GM18511 (cell line): ENCODE data around the gene HUWE1.

Source experiments
- ATAC-seq: cut with Tn5 transposase; IDR thresholded peaks from one replicate; pipeline ENCODE4 v1.9.1; 2021; ENCODE audit warnings: mild to moderate bottlenecking, moderate library complexity; ENCODE audit not compliant: unreplicated experiment

HUWE1 gene

DNA sequence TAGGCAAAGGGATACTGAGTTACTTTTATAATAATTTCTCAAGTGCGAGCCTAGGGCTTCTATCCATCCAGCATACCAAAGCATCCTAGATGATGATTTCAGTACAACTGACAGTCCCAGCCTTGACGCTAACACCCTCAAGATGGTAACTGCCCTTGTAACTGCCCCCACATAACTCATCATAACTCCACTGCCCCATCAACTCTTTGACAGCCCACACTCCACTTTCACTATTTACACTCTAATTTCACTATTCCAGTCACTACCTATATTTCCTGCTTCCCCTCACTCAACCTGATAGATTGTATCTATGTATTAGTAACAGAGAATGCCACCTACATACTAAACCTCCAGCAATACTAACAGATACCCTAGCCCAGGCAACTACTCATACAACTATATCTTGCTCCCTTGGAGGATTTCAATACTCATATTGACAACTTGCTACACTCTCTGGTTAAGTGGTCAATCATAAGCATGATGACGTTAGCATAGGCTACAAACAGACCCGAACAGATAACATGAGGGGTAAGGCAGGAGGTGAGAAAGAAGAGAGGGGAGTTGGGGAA, 65.0 kb downstream of the HUWE1 start:
- ATAC-seq = no peak

DNA sequence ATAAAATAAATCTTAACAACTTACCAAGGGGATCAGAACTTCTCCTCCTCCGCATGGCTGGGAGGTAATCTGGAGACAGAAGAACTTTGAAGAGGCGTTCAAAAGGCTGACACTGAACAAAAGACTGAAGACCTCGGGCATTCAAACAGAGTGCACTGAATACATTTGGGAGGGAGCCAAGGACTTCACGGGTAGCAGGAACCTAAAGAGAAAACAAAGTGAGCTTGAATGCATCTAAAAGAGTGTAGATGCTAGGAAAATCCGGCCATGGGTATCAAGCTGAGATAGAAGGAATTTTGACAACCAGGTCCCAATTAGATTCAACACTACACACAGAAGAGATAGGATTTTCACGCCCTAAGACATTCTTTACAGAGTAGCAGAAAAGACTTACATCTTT, 69.6 kb downstream of the HUWE1 start:
- ATAC-seq = no peak

DNA sequence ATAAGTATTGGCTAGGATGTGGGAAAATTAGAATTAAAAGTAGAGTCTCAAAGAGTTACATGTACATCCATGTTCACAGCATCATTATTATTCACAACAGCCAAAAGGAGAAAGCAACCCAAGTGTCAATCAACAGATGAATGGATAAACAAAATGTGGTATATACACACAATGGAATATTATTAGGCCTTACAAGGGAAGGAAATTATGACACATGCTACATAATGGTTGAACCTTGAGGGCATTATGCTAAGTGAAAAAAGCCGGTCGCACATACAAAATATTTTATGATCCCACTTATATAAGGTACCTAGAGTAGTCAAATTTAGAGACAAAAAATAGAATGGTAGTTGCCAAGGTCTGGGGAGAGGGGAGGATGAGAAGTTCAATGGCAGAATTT, 80.1 kb downstream of the HUWE1 start:
- no peak for ATAC-seq

DNA sequence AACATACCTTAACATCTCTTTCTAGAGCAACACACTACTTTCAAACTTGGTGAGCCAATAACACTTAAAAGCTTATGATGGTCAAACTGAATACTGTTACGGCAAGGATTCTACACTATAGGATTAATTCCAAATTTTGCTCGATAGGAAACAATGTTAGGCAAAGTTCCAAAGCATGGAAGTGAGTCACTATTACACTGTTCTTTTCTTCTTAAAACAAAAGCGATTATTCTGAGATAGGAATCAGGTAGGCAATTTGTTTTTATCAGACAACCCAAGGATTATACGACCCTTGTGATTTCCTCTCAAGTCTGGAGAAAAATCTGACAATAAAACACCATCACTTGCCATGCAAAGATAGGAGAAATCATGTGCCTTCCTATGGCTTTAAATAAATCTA, 81.5 kb downstream of the HUWE1 start:
- no peak for ATAC-seq

DNA sequence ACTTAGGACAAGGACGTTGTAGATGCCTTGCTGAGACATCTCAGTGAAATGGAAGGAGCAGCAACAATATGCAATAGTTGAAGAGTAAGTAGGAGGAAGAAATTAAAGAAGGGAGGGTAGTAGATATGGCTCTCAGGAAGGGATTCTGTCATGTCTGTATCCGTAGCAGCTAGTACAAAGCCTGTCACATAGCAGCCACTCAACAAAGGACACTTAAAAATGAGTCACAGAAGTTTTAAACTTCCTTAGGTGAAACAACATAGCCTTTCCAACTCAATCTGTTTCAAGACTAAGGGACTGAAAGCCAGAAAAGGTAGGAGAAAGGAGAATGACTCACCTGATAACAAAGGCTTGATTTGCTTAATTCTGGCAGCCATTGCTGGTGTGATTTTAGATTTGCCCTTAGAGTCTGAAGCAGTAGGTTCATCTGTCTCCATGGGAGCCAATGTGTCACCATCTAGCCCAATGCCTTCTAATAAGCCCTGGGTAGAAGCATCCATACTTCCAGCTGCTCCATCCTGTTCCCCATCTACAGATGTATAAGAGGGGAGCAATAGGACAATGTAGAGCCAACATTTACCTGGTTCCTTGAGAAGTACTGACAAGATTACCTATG, 86.6 kb downstream of the HUWE1 start:
- no peak for ATAC-seq

DNA sequence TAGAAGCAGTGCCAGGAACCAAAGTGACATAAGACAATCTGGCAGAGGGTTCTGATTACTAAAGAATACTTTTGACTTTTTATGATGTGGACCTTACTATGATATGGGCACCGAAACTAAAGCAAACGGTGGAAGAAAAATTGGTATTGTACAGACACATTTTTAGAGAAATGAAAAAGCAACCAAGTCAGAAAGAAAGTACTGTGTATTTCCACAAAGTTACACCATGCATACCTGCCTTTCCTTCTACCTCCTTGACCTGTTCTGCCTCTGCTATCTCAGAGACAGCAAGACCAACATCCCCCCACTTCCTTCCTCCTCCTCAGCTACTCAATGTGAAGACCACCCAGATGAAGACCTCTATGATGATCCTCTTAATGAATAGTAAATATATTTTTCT, 88.3 kb downstream of the HUWE1 start:
- ATAC-seq = no peak

DNA sequence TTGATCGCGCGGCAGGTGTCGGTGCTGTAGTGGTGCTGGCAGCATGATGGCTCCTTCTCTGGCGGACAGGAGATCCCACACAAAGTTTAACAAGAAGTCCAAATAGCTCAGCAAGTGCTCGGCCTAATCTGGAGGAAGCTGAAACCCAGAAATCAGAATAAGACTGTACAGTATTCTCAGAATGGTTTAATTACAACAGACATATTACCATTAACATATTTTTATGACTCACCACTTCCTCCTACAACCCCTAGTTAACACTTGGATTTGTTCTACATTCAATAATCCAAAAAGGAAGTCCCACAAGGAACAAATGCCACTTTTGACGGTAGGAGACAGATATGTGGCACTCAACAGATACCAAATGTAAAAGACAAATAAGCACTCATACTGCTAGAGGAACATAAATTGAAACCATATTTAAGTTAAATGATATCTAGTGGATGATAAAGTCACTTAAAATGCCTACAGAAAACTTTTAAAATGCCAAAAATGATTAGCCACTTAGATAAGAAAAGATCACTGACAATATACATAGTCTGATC, 91.2 kb downstream of the HUWE1 start:
- ATAC-seq = no peak

DNA sequence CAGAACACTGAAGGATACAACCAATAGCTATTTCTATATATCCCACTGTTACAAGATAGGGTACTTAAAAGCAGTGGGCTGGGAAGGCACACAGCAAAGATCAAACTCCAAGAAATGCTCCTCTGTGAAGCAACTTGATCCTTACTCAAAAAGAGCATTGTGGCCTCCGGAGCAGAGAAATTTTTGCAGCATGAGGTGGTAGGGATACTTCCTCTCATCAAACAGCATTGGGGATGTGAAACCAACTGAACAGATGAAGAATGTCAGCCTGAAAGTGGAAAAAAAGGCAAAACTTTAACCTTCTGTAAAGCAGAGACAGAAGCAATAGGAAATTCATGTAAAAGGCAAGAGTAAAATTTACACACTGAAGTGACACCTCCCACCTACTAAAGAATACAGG, 92.2 kb downstream of the HUWE1 start:
- no peak for ATAC-seq

DNA sequence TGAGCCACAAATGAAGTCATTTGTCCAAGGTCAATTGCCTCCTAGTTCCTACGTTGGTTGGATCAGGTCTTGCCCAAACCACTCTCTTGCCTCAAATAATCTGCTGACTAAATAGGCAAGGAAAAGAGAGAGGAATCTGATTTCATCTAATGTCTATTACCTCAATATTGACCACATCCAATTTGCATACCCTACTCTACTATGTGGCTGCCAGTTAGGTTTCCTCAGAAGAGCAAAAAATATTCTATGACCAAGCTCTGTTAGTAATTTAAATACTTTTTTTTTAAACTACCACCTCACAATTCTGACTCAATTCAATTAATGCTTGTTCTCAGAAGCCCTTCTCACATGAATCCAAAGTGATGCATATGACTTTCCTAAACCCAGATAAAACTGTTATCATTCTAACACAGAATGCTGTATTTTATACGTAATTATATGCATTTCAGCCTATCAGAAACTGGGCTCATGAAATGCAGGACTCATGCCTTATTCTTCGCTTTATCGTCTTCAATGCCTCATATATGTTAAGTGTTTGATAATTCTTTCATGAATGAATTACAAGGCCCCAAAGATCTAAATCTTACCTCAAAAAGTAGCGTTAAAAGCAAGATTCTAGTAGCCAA, 98.6 kb downstream of the HUWE1 start:
- no peak for ATAC-seq

DNA sequence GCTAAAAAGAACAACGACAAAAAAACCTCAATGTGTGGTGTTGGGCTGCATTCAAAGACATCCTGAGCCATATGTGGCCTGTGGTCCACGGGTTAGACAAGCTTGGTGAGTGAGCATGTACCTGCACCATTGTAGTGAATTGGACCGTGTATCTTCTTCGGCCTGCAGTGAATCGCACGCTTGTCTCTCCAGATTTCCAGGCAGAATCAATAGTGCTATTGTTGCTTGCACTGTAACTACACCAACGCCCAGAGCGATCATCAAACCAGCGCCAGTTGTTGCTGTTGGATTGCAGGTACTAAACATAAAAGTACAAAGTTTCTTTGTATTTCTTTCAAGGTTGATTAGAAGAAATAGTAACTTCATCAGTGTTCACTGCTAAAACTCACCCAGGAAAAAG, 101.6 kb downstream of the HUWE1 start:
- no peak for ATAC-seq

DNA sequence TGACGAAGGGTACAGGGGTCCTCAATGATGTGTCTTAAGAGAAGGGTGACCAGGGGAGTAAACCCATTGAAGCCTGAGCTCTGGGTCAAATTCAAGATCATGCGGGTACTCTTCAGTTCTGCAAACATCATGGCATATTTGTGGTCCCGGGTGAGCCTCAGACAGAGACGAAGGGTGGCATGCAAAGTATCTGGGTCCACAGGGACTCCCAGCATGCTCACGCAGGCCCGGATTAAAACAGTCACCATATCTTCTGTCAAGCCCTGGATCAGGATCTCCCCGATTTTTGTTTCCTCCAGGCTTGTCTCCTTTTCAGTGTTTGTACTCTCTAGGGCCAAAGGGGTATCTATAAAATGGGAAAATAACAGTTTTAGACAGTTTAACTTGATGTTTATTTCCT, 102.9 kb downstream of the HUWE1 start:
- ATAC-seq = no peak

DNA sequence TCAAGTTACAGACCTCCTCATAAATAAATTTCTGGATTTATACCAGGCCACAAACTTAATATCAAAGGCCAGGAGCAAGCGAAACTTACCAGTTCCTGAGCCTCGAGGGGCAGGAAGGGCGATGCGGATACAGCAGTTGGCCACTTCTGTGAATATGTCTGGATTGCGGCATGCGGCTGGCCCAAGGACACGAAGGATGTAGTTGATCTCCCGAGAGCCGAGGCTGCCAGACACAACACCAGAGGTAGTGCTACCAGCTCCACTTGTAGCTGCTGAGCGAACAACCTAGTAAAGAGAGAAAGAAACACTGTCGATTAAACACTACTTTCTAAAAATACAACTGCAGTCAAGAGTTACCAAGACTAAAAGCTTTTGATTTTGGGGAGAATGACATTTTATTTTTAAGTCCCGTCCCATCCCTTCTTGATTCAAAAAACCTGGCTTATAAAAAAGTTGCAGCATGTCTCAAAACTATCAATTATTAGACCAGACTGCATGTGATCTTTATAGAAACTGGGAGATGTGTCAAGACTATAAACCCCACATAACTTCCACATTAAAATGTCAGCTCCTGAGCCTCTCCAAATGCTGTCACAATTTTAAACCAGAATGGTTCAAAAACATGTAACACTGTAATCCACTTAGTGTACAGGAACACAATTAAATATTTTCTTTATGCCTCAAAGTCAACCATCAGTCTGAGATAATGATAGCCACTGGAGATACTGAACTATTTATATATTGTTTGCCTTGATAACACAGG, 105.6 kb downstream of the HUWE1 start:
- no peak for ATAC-seq

DNA sequence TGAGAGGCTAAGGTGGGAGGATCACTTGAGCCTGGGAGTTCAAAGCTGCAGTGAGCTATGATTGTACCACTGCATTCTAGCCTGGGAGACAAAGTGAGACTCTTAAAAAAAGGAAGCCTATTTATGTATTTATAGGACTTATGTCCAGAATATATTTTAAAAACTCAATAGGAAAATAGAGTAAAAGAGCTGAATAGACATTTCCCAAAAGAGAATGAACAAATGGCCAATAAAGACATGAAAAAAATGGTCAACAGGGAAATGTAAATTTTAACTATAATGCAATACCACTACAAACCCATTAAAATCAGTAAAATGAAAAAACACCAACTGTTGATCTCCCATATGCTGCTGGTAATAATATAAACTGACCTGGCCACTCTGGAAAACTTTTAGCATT, 115.0 kb downstream of the HUWE1 start:
- ATAC-seq = no peak

DNA sequence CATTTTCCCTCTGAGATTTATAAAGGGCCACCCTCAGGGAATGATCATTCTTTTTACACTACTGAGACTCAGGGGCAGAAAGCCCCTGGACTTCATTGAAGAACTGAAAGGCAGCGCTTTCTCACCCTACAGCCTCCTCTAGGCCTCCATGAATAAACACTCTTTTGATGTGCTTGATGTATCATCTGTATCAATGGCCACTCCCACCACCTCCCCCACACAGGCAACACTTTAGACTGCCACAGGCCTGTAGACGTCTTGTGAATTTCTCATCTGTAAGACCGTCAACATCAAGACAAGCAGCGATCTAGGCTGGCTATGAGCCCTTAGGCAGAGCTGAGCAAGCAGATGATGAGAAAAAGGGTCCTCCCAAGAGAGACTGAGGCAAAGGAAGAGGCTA, 123.2 kb downstream of the HUWE1 start:
- no peak for ATAC-seq

DNA sequence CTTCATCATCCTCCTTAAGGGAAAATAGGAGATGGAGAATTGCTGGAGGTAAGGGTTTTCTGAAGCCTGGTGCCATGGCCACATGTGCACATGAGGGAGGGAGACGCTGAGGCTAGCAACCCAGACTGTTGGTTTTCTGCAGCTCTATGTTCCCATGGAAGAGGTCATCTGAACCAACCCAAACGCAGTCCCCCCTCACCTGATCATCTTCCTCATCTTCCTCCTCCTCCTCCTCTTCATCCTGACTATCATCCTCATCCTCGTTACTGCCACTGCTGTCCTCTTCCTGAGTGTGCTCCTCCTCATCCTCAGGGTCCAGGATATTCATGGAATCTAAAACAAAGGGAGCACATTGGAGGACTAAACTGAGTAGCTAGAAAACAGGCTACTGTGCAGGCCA, 124.6 kb downstream of the HUWE1 start:
- no peak for ATAC-seq

DNA sequence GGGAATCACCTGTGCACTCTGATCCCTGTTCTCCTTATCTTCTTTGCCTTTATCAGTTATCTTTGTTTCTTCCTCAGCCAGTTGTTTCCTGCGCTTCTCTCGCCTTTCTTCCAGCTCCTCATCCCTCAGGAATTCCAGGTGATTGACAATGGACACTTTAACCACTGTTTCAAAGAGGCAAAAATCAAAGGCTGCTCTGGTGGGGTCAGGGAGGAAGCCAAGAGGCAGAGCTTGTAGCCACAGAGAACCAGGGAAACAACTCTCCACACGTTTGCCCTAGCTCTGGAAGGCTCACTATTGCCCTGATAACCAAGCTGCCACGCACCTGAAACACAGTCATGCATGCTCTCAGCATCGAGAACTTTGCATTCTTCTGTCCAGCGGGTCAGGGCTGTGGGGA, 127.9 kb downstream of the HUWE1 start:
- ATAC-seq = no peak

DNA sequence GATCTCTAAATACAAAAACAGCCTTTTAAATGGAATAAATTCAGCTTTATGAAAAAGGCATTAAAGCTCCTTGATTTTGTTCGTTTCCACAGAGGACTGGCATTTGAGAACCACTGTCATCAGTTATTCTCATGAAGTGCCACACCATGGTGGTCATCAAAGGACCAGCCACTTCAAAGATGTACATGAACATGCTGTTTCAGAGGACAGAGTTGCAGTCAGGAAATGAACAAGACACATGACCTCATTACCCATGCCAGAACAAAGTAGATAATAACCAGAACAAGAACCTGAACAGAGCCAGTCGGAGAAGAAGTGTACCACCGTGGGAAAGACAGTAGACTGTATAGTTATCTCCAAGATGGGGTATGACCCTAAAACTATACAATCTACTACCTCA, 129.7 kb downstream of the HUWE1 start:
- ATAC-seq = no peak

DNA sequence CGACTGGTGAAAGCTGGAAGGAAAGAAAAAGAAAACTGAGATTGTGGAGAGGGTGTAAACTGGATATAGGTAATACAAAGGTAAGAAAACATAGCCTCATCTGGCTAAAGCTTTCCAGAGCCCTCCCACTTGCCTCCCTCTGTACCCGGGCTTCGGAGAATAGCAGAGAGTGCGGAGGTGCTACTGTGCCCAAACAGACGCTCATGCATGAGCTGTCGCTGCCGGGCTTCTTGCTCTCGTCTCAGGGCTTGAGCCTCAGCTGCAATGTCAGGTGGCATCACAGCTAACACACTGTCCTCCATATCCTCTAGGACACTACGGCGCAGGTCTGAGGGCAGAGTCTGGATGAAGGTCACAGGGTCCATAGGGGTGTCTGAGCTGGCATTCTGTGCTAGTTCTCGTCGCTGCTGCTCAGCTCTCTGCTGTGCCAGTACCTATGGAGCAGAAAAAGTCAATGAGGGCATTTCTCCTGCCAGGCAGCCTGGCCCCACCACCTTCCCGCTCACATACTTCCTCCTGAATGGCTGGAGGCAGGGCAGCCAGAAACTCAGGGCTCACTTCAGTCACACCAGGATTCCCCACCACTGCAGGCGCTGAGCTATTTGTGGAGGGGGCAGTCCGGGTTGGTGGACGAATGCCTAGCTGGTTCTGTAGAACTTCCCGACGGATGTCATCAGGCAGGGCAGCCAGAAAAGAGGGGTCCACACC, 135.6 kb downstream of the HUWE1 start:
- ATAC-seq = no peak

DNA sequence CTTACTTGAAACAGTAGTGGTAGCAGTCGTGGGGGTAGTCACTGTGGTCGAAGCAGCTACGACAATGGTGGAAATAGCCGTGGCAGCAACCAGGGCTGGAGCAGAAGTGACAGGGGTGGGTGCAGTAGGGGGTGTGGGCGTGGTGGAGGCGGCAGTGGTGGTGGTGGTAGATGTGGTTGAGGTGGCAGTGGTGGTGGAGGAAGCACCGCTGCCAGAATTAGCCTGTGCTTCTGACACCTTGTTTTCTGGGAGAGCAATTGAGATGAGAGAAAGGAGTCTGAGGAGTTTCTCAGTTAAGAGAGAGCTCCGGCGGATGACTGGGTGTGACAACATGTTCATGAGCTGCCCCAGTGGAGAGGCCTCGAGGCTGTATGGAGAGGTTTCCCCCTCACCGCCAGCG, 138.9 kb downstream of the HUWE1 start:
- no peak for ATAC-seq

DNA sequence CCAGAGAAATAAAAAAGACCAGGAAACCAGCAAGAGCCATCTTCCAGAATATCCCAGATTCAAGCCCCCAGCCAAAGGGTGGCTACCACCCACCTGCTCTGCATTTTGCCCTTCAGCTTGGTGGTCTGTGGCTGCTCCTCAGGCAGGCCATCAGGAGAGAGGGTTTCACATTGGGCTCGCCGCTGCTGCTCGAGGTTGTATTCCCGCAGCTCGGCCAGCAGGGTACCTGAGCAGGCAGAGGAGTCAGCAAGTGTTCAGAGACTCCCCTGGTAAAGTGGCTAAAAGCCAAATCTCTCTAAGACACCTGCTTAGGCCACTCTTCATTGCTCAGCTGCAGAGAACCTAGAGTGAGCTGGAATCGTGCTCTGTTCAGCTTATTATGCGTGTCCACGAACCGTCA, 141.6 kb downstream of the HUWE1 start:
- no peak for ATAC-seq

DNA sequence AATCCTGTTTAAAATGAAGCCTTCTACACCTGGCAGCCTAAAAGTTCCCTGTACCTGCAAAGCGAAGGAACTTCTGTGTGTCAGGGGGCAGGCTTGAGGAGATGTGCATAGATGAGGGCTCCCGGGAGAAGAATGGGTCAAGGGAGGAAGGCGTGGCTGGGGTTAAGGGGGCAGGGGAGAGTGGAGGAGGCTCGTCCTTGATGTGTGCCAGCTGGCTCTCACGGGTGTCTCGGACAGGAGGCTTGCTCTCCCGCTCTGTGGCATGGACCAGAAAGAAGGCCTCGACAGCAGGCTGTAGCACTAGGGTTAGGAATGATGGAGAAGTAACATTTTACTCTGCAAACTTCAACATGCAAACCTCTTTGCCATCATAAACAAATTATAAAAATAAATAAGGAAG, 147.7 kb downstream of the HUWE1 start:
- ATAC-seq = no peak
